GM21381 (cell line): ENCODE measurements around the gene TPGS2.
"Not testable (repeated sequence)": the region's sequence is repeated elsewhere in the genome, so short reads cannot be mapped to it uniquely, and the experiment has no call there.

Experiments
- ATAC-seq: cut with Tn5 transposase; IDR thresholded peaks from one replicate; pipeline ENCODE4 v1.9.1; 2021; ENCODE audit warnings: mild to moderate bottlenecking, moderate library complexity; ENCODE audit not compliant: unreplicated experiment

The TPGS2 gene

GRCh38 chr18:36825526-36825925 lies 3.3 kb downstream of the TPGS2 start:
- ATAC-seq = no peak

GRCh38 chr18:36821681-36822080 lies 7.1 kb downstream of the TPGS2 start:
- no peak for ATAC-seq

DNA sequence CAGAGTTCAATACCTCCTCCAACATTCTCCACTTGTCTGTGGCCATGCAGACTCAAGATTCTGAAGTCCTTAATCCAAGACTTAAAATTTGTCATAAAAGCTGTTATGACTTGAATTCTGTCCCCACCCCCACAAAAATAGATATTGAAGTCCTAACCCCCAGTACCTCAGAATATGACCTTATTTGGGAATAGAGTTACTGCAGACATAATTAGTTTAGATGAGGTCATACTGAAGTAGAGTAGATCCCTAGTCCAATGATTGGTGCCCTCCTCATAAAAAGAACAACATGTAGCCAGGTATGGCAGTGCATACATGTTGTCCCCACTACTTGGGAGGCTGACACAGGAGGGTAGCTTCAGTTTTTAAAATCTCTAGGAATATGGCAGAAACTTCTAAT lies 9.2 kb downstream of the TPGS2 start:
- no peak for ATAC-seq

- ATAC-seq = no peak
Observed at GRCh38 chr18:36818652-36819051, 10.2 kb downstream of the TPGS2 start.

DNA sequence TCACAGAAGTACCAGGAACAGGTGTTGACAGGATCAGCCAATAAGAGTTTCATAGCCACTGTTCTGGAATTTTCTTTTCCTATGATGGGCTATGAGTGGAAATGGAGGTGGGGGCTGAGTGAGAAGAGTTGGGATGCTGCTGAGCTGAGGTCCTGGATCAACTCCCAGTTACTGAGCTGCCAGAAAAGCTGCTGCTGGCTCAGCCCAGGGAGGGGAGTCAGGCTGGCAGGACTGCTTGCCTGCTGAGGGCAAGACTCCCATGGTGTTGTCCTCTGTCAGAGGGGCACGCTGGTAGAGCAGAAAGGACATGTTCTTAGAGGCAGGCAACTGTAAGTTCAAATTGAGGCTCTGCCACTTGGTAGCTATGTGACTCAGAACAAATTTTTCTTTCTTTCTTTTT lies 11.8 kb downstream of the TPGS2 start:
- no peak for ATAC-seq

DNA sequence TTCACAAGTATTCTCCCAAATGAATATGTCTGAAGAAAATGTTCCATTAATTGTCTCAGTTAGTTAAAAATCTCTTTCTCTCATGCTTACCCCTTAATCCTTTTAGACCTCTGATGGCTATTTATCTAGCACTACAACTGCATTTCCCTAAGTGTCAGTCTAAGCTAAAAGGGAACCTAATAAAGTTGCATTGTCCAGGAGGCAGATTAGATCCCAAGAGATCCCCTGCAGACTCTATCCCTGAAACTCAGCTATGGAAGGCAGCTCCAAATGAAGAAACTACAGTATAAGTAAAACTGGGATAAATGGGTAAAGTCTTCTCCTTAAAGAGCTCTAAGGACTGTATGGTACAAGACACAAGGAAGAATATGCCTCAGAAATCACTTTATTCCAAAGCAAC lies 12.7 kb downstream of the TPGS2 start:
- ATAC-seq = not testable (repeated sequence)

DNA sequence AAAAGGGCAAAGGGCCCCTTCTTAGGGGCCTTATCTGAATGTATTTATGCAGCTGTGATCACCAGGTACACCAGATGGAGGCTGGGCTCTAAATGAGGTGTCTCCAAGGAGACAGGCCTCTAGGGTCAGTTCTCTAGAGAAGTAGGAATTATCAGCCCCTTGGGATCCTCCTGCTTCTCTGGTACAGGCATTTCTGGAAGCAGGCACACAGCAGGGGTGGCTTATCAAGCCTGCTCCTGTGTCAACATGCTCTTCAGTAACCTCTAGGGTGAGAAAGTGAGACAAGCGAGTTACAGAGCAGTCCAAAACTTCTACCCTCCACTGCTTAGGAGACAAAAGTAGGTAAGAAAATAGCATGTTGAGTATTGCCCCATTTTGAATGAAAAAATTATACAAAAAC lies 13.8 kb downstream of the TPGS2 start:
- ATAC-seq = no peak

DNA sequence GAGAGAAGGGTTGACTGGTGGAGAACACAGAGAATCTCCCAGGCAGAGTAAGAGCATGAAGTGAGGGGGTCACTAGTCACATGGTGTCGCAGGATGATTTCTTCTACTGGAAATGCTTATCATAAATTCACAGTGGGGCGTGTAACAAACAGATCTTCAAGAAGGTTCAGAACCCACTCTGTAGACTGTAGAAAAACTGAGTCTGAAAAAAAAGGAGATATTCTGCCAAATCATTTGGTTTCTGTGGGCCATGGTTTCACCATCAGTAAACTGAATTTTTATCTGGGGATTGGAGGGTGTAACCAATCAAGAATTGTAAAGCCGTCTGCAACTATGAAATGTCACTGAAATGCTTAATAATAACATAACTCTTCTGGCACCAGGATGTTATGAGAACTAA lies 15.0 kb downstream of the TPGS2 start:
- ATAC-seq = no peak

DNA sequence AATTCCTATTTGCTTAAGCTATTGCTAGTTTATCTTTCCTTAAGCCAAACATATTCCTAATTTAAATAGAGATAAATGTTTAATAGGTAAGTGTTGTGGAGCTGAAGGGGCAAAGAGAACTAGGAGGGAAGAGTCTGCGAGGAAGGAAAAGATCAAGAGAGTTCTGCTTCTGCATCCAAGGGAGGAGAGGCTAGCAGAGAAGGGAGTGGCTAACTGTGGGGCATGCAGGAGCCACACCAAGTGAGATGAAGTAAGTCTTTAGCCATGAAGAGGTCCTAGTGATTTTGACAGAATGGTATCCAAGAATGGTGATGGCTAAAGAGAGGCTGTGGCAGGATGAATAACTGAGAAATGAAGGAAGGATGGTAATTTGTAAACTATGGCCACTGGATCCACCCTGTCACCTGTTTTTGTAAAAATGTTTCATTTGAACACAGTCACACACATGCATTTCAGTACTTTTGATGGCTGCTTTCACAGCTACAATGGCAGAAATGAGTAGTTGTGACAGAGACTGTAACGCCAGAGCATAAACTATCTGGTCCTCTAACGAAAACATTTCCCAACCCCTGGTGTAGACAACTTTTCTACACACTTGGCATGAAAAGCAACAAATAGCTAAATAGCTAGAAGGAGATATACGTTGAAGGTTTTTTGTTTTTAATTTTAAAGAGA lies 15.6 kb downstream of the TPGS2 start:
- ATAC-seq = no peak

DNA sequence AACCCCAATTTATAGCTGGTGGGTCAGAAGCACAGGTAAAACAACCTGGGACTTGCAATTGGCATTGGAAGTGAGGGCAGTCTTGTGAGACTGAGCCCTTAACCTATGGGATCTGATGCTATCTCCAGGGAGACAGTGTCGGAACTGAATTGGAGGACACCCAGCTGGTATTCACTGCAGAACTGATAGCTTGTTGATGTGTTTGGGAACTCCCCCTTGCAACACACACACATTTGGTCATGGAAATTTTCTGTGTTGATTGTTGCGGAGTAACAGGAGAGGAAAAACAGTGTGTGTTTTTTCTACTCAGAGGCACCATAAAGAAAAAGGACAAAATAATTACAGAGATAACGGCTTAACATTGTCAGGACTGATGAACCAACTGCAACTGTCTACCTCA lies 16.1 kb downstream of the TPGS2 start:
- no peak for ATAC-seq

DNA sequence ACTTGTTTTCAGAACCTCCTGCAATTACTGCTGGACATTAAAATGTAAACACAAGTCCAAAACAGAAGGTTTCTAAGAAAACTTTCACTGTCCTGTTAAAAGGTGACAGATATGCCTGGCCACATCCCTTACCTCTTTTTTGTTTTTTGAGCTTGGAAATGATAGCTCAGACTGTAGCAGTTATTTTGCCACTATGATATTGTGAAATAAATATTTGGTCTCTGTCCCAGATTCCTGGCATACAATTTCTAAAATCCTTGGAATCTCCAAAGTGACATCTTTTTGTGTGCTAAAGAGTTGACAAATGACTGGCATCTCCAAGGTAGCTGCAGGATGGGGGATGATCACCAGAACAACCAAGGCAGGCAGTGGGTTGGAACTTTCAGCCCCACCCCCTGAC lies 16.8 kb downstream of the TPGS2 start:
- no peak for ATAC-seq

DNA sequence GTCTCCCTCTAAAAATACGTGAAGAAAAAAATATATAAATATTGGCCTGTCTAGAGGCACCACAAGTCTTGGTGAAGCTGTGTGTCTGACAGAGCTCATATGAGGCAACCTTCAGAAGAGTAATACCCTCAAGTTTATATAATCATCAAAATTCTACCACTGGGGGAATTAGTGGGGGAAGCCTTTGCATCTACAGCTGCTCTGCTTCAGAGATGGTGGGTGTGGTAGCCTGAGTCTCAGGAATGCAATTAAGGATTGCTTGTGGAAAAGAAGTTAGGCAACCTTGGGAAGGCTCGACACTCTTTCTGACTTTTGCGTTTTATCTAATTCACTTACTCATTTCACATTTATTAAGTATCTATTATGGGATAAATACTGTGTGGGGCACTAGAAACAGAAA lies 17.4 kb downstream of the TPGS2 start:
- ATAC-seq = no peak

- ATAC-seq = peak; percentile 95
Observed at GRCh38 chr18:36809590-36810381, 19.0 kb downstream of the TPGS2 start.

DNA sequence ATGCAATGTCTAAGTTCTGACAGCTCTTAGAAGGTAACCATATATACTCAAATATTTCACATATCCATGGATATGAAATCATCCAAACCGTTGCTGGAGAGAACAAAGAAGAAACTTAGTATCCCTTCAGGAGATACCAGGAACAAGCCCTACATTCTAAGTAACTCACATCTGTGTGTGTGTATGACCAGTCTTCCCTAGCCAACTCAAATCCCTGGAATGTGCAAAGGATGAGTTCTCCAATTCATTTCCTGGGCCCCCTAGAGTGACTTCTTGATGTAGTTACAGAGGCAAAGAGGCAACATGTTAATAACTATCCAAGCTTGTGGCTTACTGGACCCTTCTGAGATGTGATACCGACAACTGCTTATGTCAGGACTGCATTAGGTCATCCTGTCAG lies 20.1 kb downstream of the TPGS2 start:
- no peak for ATAC-seq

GRCh38 chr18:36805105-36805504 lies 23.7 kb downstream of the TPGS2 start:
- ATAC-seq = no peak

DNA sequence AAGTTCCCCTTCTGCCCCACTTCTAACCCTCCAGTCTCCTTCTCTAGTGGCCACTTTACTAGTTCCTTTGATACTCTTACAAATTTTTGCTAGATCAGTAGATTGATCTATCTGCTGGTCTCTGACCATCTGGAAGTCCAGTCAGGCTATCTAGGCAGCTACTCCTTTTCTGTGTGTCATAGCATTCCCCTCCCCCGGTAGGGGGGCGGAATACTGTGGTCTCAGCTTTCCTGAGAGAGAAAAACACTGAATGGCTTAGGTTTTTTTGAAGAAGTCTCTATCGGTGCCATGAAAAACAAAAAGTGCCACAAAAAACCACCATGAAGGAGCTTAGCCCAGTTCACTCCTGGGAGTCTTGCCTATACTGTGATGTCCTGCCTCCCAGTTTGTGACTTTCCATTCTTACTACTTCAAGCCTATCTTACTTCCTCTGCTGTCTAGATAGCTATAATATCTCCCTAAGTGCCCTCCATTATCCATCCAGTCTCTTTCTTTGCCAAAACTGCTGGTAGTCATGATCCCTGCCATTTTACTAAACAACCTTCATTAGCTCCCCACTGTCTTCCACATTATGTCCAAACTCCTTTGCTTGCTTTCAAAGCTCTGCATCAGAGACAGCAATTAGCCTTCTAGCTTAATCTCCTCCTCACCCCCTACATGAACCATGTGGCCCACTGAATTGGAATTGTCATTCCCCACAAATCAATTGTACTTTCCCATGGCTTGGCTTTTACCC lies 29.9 kb downstream of the TPGS2 start:
- ATAC-seq = no peak

DNA sequence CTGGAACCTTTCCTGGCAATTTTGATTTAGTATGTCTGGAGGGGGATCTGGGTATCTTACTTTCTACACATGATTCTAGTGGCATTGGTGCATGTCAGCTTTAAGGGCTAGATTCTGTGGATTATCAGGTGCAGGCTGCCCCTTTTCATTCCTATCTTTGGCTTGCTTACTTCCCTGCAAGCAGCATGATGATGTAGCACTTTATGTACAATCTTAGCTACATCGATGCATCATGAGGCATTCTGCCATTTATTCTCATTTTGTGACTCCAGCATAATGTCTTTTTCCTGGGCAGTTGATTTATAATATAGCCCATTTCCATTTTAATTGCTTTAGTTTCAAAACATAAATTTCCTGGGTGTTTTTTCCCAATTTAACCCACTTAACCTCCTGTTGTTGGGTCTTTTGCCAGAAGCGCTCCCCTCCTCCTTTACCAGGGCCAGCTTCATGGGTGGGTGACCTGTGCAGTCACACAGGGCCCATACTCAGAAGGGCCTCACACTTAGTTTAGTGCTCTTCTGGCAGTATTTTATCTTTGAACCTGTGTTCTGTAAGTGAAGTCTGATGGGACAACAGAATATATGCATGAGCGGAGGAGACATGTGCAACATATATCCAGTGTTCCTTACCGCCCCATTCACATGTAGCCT lies 36.0 kb downstream of the TPGS2 start:
- no peak for ATAC-seq

DNA sequence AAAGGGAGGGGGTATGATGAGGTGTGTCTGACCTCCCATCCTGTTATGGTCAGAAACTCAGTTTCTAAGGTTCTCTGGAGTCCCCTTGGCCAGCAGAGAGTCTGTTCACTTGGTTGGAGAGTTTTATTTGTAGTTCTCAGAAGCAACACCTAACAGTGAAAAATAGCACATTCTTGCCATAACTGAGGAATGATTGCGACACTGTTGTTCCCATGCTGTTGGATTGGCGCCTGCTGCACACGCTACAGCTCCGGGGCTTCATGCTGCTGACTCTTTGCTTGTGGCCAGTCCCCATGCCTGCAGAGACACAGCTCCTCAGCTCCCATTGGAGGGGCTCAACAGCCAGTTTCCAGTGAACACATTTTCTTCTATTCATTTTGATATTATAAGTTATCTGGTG lies 42.1 kb downstream of the TPGS2 start:
- no peak for ATAC-seq

DNA sequence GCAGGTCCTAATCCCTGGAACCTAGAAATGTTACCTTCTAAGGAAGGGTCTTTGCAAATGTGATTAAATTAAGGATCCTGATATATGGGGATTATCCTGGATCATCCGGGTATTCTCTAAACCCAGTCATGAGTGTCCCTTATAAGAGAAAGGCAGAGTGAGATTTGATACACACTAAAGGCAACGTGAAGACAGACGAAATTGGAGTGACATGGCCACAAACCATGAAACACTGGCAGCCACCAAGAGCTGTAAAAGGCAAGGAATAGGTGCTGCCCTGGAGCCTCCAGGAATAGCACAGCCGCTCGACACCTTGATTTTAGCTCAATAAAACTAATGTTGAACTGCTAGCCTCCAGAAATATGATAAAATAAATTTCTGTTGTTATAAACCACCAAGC lies 45.0 kb downstream of the TPGS2 start:
- ATAC-seq = no peak

DNA sequence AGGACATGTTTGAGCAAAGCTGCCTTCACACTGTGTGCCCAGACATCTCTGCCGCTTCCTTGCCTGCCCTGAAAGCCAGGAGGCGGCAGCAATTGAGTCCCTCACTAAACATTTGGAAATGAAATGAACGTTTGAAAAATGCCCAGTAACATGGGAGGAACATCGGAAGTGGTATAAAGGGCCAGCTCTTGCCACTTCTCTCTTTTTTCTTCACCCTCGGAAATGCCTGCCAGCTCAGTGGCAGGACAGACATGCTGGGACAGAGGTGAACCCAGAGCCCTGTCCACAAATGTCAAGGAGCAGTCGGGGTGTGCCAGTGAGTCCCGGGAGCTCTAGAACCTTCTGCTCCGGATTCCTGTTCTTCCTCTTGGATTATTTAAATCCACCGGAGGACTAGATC lies 46.1 kb downstream of the TPGS2 start:
- ATAC-seq = no peak

- no peak for ATAC-seq
Observed at GRCh38 chr18:36780748-36781147, 48.1 kb downstream of the TPGS2 start.
